B cell (primary cell): ENCODE data around the gene EXT2. TPM values are rescaled to one million over a fixed set of nuclear protein-coding genes. Genes with fewer than 3 reads are reported as not detected.

Experiments used
- ATAC-seq: fragments of 200-7000 bp; cut with Tn5 transposase; one replicate; pipeline ENCODE4 v1.10.0; 2021; ENCODE audit warnings: low read depth, mild to moderate bottlenecking, moderate number of reproducible peaks, moderate library complexity
- CTCF ChIA-PET: fragments of 350-600 bp; sonication (Branson Sonifier 250); formaldehyde crosslinking; loops from one replicate; lab custom pipeline; 2021; ENCODE audit warnings: antibody characterized with exemption, inconsistent platforms; lab: Charles Lee
- POLR2A ChIA-PET: fragments of 350-600 bp; sonication (Branson Sonifier 250); formaldehyde crosslinking; loops from one replicate; lab custom pipeline; 2021; ENCODE audit warnings: antibody characterized with exemption; lab: Charles Lee
- DNase-seq: peaks from one replicate; pipeline ENCODE4 v3.0.0; 2013
- H2AFZ ChIP-seq: 2 replicates; pipeline ENCODE4 v1.6.1; 2012; ENCODE audit warnings: mild to moderate bottlenecking, low read depth, low read length; ENCODE audit not compliant: insufficient read depth, poor library complexity, severe bottlenecking
- H3K27ac ChIP-seq, 2 donors: 1 replicate in 1 of 2; 2 replicates in 1 of 2; pipeline ENCODE4 v1.5.1; 2012 to 2013; ENCODE audit warnings: low read length in 2 of 2, mild to moderate bottlenecking in 2 of 2, moderate library complexity in 1 of 2
- H3K27me3 ChIP-seq, 4 experiments: fragments of 200-600 bp in 1 of 4; sonication (generic) in 1 of 4; replicated peaks in 1 of 4; 1 replicate in 2 of 4; 2 replicates in 2 of 4; pipeline versions ENCODE4 v1.6.1 to v1.7.0; 2013 to 2016; ENCODE audit warnings: low read length in 3 of 4, mild to moderate bottlenecking in 2 of 4, mixed read lengths in 1 of 4, moderate library complexity in 1 of 4; ENCODE audit not compliant: insufficient read depth in 4 of 4, control insufficient read depth in 3 of 4; ENCODE audit errors: control extremely low read depth in 1 of 4
- H3K36me3 ChIP-seq, 2 experiments: replicated peaks in 1 of 2; 1 replicate in 1 of 2; 2 replicates in 1 of 2; pipeline versions ENCODE4 v1.6.1 to v1.7.1; 2013; ENCODE audit warnings: low read length in 1 of 2; ENCODE audit not compliant: insufficient read depth in 2 of 2, control insufficient read depth in 1 of 2; ENCODE audit errors: control extremely low read depth in 1 of 2, extremely low read depth in 1 of 2
- H3K4me1 ChIP-seq, 2 donors: fragments of 200-600 bp in 1 of 2; sonication (generic) in 1 of 2; 1 replicate in 1 of 2; 2 replicates in 1 of 2; pipeline versions ENCODE4 v1.5.1 to v1.6.1; 2013 to 2017; ENCODE audit warnings: low read length in 2 of 2; ENCODE audit not compliant: control insufficient read depth in 2 of 2, insufficient read depth in 2 of 2
- H3K4me2 ChIP-seq: replicated peaks from 2 replicates; pipeline ENCODE3; 2012; ENCODE audit warnings: mild to moderate bottlenecking, low read depth, low read length; ENCODE audit not compliant: poor library complexity, severe bottlenecking
- H3K4me3 ChIP-seq, 5 experiments: fragments of 200-600 bp in 1 of 5; sonication (generic) in 1 of 5; 1 replicate in 3 of 5; 2 replicates in 2 of 5; pipeline versions ENCODE4 v1.5.1 to v1.7.0; 2011 to 2016; ENCODE audit warnings: low read length in 4 of 5, mild to moderate bottlenecking in 4 of 5, low read depth in 2 of 5, control low read depth in 1 of 5, moderate library complexity in 1 of 5; ENCODE audit not compliant: insufficient read depth in 1 of 5; ENCODE audit errors: control extremely low read depth in 1 of 5, extremely low read depth in 1 of 5
- H3K79me2 ChIP-seq: fragments of 200-600 bp; sonication (generic); one replicate; pipeline ENCODE4 v1.6.0; 2016; ENCODE audit warnings: low read length; ENCODE audit not compliant: control insufficient read depth, insufficient read depth
- H3K9ac ChIP-seq: fragments of 200-600 bp; sonication (generic); 2 replicates; pipeline ENCODE4 v1.6.1; 2017; ENCODE audit warnings: mild to moderate bottlenecking, low read length, moderate library complexity
- H3K9me3 ChIP-seq, 3 donors: one replicate each; pipeline versions ENCODE4 v1.6.1 to v1.7.1; 2013; ENCODE audit warnings: low read length in 2 of 3; ENCODE audit not compliant: control insufficient read depth in 2 of 3, insufficient read depth in 1 of 3; ENCODE audit errors: control extremely low read depth in 1 of 3
- H4K20me1 ChIP-seq: 2 replicates; pipeline ENCODE4 v1.6.0; 2012; ENCODE audit warnings: mild to moderate bottlenecking, low read length; ENCODE audit not compliant: insufficient read depth, control insufficient read depth, poor library complexity, severe bottlenecking
- H3K27ac Mint-ChIP-seq: one replicate; pipeline ENCODE4 v1.8.0; 2021; ENCODE audit warnings: mixed read lengths
- H3K27me3 Mint-ChIP-seq: one replicate; pipeline ENCODE4 v1.8.0; 2021; ENCODE audit warnings: mixed read lengths
- H3K4me1 Mint-ChIP-seq: one replicate; pipeline ENCODE4 v1.8.0; 2021; ENCODE audit warnings: mixed read lengths
- H3K4me3 Mint-ChIP-seq: one replicate; pipeline ENCODE4 v1.8.0; 2021; ENCODE audit warnings: mixed read lengths
- H3K9me3 Mint-ChIP-seq: one replicate; pipeline ENCODE4 v1.8.0; 2022; ENCODE audit warnings: mixed read lengths; ENCODE audit not compliant: insufficient read depth
- CTCF ChIP-seq: fragments of 200-600 bp; IDR thresholded peaks from one replicate; pipeline ENCODE4 v1.8.0; 2022; ENCODE audit warnings: antibody characterized with exemption, mild to moderate bottlenecking
- EZH2 ChIP-seq: IDR thresholded peaks from 2 replicates; pipeline ENCODE4 v1.6.1; 2012; ENCODE audit warnings: borderline replicate concordance, low read depth, mild to moderate bottlenecking, moderate library complexity, low read length; ENCODE audit not compliant: insufficient read depth, poor library complexity, severe bottlenecking
- WGBS: methylation state at CpG from one replicate; pipeline ENCODE4 v1.1.5; 2013; ENCODE audit warnings: missing lambda C conversion rate; ENCODE audit not compliant: insufficient coverage; 5-methylcytosine and 5-hydroxymethylcytosine counted together
- intact Hi-C: fragments of 100-400 bp; cut with micrococcal nuclease; formaldehyde crosslinking; loops from one replicate; pipeline ENCODE4 v1.10.0; 2022
- polyA plus RNA-seq: library from polyadenylated mRNA; depleted of rRNA; stranded (reverse); fragments of >200 nt; gene quantifications from 2 replicates; pipeline ENCODE4 v1.2.3, GENCODE V29; 2012
- total RNA-seq, 2 donors: library from RNA; stranded (reverse); fragments of 120-200 nt in 1 of 2; gene quantifications; 1 replicate in 1 of 2; 2 replicates in 1 of 2; pipeline versions ENCODE4 v1.2.3 to v1.2.4, GENCODE V29; 2013 to 2022

Gene EXT2
- total and polyA plus RNA-seq, 2 donors (not counting 1 experiment from before 2014, with no cell fraction given), result 11.0 to 27.8 TPM

- DNase-seq, result no peak
- intact Hi-C loops, result no loop called here
- Histone ChIP-seq H3K4me2 (no peak overlapping the region), H3K9ac (no peak overlapping the region), H2AFZ (no peak overlapping the region), H3K36me3 (no peaks in the 10 kb centered on the region), H3K79me2 (no peaks in the 10 kb centered on the region), H3K4me3 (no peak overlapping the region), H4K20me1 (no peaks in the 10 kb centered on the region), H3K27me3 (peaks cover 0 to 14% (median 0%) of the 10 kb centered on the region in 4 experiments), H3K27ac (no peak overlapping the region), H3K9me3 (no peaks in the 10 kb centered on the region), H3K4me1 (no peaks in the 10 kb centered on the region)
- peaks cover 14% of the 10 kb centered on the region for H3K27me3 Mint-ChIP-seq
- WGBS, result 60% methylated on average over 1 of the region's 3 CpGs
- no peaks in the 10 kb centered on the region for H3K4me1 Mint-ChIP-seq
- no peak overlapping the region for H3K4me3 Mint-ChIP-seq
- no peak for ATAC-seq
- TF ChIP-seq CTCF (no peak), EZH2 (no peak)
- CTCF ChIA-PET, result interaction anchor here (1.0 kb wide), 1 partner anchor 9 kb away, joined by 3 read pairs; no protein-coding TSS in a partner anchor
- no peak overlapping the region for H3K27ac Mint-ChIP-seq
- POLR2A ChIA-PET, result no interaction called here
- H3K9me3 Mint-ChIP-seq, result no peaks in the 10 kb centered on the region
Observed at GRCh38 chr11:44049832-44050231, 45.6 kb upstream of the EXT2 start.

DNA sequence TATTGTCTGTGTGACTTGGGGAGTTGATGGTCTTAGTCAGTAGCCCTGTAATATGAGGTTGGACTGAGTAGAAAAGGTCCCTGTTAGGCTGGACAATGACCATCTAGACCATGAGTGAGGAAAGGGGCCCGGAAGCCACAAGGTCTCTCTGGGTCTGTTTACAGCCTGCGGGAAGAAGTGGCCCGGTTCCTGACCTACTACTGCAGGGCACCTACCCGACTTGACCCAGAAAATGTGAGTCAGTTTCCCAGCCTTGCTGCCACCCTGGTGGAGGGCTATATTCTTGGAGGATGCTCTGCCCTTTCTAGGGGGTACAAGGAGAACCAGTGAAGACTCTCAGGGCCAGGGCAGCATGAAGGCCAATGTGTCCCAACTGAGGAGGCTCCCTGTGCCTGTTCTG lies 44.3 kb upstream of the EXT2 start:
- no peak for TF ChIP-seq EZH2
- no peak for TF ChIP-seq CTCF
- H3K9me3 ChIP-seq, result no peaks in the 10 kb centered on the region
- no peak for DNase-seq
- no peak overlapping the region for H3K4me3 ChIP-seq
- Mint-ChIP-seq H3K27me3 (peaks cover 7% of the 10 kb centered on the region), H3K4me3 (no peak overlapping the region), H3K4me1 (no peaks in the 10 kb centered on the region), H3K9me3 (no peaks in the 10 kb centered on the region), H3K27ac (no peak overlapping the region)
- H3K27ac ChIP-seq, result no peak overlapping the region
- POLR2A ChIA-PET, result no interaction called here
- no peaks in the 10 kb centered on the region for H3K4me1 ChIP-seq
- H3K36me3 ChIP-seq, result no peaks in the 10 kb centered on the region
- no peaks in the 10 kb centered on the region for H4K20me1 ChIP-seq
- no peaks in the 10 kb centered on the region for H3K79me2 ChIP-seq
- intact Hi-C loops, result no loop called here
- no peak for ATAC-seq
- H3K4me2 ChIP-seq, result no peak overlapping the region
- no peak overlapping the region for H3K9ac ChIP-seq
- peaks cover 0 to 12% (median 0%) of the 10 kb centered on the region in 4 experiments for H3K27me3 ChIP-seq
- 100% methylated on average over 4 of the region's 4 CpGs for WGBS
- H2AFZ ChIP-seq, result no peak overlapping the region
- CTCF ChIA-PET, result no interaction called here
